HL-60/S4 (cell line): ENCODE measurements around the gene FANCD2.
"Not testable (repeated sequence)": the region's sequence is repeated elsewhere in the genome, so short reads cannot be mapped to it uniquely, and the experiment has no call there.

Experiments
- in situ Hi-C: fragments of 300-500 bp; cut with MboI; formaldehyde crosslinking; loops from 2 replicates; pipeline ENCODE4 v1.14.3; 2022; ENCODE audit warnings: low sequenced_read_pairs

Gene FANCD2

DNA sequence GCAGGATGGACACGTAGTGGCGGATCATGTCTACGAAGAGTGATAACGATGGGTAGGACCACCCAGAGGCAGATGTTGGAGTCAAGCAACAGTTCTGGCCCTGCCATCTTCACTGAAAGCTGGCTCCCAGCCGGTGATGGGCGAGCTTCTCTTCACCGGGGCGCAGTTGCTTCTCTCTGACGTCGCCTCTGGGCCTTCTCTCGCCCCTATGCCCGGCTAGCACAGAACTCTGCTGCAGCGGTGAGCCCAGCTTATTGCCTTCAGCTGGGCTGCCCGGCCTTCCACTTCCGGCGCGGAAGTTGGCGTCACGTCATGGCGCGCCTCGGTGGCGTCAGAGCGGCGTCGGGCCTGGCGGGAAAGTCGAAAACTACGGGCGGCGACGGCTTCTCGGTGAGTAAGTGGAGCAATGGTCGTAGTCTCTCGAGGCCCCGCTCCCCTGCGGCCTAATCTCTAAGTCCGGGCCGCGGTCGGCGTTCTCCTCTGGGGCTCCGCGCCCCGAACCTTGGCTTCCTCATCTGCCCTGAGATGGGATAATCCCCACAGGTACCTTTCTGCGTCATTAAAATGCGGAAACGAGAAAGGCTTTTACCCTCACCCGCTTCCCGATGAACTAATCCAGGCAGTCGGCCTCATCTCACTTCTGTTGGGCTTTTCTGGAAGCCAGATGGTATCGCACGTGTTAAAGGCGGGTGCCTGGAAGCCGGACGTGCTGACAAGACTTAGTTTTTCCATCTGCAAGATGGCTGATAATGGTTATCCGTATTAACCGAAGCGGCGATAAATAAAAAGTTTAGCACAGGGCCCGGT lies at the start of gene FANCD2:
FANCD2 (plus strand) TSS at position 354 of the 807 bp plus-strand sequence. CDS start 2,221 bp downstream, outside the sequence.
- in situ Hi-C loops, result no loop called here

DNA sequence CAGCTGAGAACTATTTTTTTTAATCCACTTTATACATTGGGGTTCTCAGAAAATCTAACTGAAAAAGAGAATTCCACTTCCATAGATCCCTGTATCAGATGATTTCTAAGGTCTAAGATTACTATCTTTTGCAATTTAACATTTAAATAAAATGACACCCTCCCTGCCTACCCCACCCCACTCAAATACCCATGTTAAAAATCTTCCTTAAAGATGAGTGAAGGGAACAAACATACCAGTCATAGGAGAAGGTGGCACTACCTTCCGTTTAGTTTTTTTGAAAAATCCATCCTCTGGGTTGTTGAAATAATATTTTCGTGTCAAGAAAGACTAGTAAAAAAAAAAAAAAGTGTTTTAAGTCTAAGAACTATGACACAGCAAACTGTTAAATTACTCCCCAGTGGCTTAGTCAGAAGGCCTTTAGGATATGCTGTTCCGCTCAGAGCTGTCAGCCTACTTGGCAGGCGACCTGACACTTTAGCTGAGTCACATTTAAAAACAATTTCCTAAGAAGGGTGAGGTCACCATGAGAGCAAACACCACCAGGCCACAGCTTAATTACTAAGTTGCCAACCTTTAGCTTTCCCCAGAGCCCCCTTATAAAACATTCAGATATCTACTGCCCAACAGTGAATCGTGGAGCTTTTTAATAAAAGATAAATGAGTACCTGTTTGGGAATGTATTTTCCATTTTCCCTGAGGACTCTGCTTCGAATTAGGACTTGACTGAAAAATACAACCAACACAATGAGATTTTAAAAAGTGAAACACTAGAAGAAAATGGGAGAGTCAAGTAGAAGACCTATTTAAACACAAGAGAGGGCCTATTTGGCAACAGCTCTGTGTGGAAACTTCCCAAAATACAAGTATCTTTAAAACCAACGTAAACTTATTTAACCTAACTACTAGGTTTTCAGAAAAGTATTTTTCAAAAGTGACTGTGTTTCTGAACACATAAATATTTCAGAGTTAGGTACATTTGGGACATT lies 49.2 kb upstream of the FANCD2 start:
- in situ Hi-C loops, result no loop called here

DNA sequence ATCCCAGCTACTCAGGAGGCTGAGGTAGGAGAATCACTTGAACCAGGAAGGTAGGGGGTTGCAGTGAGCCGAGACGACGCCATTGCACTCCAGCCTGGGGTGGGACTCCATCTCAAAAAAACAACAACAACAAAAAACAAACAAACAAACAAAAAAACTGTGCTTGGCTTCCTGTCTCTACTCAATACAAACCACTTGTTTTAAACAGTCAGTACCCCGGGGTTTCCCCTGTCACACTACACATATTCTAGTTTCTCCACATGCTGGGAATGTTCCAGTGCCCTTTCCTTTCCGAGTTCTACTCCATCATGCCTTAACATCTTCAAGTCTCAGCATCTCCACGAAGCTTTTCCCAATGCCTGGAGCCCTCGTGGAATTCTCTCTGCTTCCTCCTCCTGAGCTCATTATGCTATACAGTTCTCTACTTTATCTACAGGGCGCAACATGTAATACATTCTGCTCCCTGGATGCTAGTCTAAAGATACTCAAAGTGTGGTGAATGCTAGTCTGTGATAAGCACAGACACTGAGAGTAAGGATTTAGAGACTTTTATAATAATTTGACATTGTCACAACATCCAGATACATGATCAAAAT lies 47.4 kb upstream of the FANCD2 start:
- in situ Hi-C loops, result no loop called here

DNA sequence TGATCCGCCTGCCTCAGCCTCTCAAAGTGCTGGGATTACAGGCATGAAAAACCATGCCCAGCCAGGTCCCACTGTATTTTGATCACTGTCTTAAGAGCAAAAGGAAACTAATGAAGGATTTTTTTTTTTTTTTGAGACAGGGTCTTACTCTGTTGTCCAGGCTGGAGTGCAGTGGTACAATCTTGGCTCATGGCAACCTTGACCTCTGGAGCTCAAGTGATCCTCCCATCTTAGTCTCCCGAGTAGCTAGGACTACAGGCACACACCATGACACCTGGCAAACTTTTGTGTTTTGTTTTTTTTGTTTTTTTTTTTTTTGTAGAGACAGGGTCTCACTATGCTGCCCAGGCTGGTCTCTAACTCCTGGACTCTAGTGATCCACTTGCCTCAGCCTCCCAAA lies 46.0 kb upstream of the FANCD2 start:
- in situ Hi-C loops, result no loop called here

DNA sequence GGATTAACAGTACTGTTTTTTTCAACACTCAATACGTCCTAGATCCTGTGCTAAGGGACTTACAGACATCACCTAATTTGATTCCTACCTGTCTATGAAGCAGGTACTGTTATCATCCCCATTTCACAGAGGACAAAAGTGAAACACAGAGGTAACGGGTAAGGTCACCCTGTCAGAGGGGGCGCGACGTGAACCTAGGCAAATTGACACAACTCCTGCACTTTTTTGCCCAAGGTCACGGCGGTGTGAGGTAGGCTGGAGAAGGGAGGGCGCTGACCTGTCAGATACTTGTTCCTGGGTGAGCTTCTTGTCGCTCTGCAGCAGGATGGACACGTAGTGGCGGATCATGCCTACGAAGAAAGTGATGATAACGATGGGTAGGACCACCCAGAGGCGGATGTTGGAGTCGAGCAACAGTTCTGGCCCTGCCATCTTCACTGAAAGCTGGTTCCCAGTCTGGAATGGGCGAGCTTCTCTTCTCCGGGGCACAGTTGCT lies 40.0 kb upstream of the FANCD2 start:
- in situ Hi-C loops, result no loop called here

DNA sequence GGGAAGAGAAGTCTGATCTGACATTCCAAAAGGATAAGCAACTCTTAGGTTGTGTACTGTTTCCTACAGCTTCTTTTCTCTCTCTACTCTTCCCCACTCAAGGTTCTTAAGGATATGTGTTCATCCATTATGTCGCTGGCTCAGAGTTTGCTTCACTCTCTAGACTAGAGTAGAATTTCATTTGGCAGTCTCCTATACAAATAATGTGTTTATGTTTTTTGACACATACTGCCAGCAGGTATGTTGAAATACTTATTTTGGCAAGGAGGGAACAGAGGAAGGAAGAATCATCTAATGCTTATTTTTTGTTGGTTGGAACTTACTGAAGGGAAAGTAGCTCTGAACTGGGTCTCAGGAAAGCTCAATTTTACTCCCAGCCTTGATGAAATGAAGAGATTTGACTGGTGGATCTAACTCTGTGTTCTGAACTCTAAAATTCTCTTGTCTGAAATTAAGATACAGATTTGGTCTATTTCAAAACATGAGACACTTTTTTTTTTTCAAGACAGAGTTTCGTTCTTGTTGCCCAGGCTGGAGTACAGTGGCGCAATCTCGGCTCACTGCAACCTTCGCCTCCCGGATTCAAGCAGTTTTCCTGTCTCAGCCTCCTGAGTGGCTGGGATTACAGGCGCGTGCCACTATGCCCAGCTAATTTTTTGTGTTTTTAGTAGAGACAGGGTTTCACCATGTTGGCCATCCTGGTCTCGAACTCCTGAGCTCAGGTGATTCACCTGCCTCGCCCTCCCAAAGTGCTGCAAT lies 32.0 kb upstream of the FANCD2 start:
- in situ Hi-C loops, result no loop called here

DNA sequence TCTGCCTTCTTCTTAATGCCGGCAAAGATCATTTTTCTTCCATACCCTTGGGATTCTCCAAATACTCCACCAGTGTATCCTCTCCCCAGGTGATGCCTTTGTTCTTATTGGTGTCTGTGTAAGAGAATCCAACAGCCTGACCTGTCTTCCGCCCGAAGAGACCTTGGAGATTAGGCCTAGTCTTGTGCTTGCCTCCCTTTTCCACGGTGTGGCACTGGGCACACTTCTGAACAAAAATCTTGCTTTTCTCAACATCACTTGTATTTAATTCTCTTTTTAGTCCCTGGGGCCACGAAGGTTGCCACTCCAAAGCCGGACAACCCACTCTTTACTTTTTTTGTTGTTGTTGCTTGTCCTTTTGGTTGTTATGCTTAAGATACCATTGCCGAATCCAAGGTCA lies 25.6 kb upstream of the FANCD2 start:
- in situ Hi-C loops, result no loop called here

DNA sequence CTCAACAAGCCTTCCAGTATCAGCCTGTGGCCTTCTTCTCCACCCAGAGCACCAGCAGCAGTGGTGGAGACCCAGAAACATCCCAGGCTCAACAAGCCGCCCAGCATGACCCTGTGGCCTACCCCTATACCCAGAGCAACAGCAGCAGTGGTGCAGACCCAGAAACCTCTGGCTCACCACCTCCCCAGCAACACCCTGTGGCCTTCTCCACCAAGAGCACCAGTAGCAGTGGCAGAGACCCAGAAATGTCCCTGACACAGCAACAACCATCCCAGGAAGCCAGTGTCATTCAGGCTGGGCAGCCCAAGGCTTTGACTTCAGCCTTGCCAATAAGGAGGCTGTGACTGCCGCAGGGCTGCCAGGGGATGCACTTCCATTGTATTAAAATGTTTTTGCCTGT lies 23.3 kb upstream of the FANCD2 start:
- in situ Hi-C loops, result no loop called here

DNA sequence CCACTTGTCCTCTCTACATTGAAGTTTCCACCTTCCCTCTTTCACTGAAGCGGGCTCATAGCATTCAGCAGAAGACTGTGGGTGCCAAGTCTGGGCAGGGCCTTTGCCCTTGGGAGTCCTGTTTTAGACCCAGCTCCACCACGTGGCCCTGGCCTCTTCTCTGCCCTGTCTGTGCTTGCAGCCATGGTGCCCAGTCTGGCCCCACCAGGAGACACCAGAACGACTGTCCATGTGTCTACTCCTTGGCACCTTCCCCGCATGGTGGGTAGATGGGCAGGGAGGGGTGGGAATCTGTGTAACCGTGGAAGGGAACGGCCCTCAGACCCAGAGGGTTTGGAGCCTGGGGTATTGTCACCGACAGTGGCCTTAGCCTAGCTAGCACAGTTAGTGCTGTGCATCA lies 21.7 kb upstream of the FANCD2 start:
- in situ Hi-C loops, result no loop called here

DNA sequence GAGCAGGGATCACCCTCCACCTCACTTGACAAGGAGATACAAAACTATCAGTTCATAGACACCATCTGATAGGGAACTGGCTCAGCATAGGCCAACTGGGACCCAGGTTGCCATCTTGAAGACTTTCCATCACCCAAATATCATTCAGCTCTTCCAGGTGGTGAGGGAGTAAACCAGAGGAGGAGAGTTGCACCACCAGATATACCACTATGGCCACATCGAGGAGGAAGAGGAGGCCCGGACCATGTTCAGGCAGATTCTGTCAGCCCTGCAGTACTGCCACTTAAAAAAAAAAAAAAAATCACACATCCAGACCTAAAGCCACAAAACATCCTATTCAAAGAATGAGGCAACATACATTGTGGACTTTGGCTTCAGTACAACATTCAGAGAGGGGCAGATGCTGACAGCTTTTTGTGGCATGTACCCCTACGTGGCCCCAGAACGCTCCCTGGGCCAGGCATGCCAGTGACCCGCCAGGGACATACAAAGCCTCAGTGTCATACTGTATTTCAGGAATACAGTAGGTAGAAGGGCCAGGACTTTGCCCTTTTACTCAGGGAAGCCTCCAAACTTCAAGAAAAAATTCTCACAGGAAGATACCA lies 21.2 kb upstream of the FANCD2 start:
- in situ Hi-C loops, result no loop called here

DNA sequence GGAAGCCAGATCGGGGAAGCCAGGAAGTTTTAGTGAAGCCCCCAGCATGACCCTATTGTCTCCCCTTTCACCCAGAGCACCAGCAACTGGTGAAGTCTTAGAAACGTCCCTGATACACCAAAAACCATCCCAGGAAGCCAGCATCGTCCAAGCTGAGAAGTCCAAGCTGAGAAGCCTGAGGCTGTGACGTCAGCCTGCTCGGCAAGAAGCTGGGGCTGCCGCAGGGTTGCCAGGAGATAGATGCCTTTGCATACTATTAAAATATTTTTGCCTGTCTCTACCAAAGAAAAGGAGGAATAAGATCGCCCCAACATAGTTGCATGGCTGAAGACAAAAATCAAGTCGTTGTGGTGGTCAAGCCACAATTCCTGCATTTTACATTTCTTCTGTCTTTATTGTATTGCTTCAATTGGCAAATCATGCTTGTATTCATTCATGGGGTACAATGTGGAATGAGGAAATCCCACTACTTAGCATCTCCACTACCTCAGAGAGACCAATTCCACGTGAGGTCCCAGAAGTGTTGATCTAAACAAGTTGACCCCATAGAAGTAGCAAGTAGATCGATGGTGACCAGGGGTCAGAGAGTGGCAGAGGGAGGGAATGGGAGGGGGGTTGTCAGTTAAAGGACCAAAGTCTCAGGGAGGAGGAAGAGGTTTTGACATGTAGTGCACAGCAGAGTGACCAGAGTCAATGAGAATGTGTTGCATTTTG lies 20.0 kb upstream of the FANCD2 start:
- in situ Hi-C loops, result no loop called here

DNA sequence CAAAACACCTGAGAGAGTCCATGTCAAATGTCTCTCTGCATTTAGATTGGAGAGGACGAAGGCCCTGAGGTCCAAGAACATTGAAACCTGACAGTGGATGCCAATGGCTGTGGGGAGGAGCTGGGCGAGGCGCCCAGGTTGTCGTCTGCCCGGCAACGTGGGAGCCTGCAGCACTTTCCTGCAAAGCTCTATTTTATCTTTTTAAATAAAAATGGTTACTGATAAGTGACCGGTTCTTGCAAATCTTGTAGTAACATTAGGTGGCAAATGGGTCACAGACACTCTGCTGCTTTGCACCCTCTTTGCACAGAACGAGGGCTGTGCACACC lies 19.5 kb upstream of the FANCD2 start:
- in situ Hi-C loops, result no loop called here

DNA sequence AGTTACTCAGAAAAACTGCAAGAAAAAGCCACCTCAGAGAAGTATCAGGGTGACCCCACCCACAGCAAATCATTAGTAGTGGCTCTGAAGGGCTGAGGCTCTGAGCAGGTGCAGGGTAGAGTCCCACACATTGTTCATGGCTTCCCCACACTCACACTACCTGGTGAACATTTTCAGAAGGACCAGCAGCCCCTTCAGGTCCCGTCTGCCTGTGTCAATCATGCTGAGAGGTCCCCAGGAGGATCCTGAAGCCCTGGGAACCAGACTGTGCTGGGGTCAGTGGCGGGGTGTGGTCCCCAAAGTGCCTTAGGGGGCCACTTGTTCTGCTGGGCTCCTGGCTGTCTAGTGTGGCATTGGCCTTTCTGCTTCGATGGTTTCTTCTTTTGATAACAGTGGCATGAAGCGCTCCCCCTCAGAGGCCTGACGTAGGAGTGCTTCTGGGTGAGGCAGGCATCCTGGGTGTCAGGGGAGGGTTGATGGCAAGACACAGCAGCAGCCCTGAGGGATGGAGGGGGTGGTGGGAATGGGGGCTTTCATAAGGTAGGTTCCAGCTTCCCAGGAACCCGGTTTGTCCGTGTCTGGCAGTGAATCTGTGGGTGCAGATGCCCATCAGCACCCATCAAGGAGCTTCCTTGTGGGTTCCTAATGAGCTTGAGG lies 19.0 kb upstream of the FANCD2 start:
- in situ Hi-C loops, result no loop called here

DNA sequence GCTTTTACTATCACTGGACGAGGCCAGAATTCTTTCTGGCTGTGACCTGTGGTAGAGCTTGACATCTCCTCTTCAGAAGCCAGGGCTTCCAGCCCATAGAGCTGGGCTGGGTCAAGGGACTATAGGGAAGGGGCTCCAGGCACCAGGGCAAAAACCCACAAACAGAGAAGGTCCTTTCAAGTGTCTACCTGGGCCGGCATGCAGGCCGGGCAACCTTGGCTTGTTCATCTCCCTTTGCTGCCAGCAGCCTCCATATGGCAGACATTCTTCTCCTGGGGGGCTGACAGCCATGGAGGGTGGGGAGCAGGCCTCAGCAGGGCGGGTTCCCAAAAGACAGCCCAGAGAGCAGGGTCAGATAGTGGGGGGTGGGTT lies 18.0 kb upstream of the FANCD2 start:
- in situ Hi-C loops, result not testable (repeated sequence)

DNA sequence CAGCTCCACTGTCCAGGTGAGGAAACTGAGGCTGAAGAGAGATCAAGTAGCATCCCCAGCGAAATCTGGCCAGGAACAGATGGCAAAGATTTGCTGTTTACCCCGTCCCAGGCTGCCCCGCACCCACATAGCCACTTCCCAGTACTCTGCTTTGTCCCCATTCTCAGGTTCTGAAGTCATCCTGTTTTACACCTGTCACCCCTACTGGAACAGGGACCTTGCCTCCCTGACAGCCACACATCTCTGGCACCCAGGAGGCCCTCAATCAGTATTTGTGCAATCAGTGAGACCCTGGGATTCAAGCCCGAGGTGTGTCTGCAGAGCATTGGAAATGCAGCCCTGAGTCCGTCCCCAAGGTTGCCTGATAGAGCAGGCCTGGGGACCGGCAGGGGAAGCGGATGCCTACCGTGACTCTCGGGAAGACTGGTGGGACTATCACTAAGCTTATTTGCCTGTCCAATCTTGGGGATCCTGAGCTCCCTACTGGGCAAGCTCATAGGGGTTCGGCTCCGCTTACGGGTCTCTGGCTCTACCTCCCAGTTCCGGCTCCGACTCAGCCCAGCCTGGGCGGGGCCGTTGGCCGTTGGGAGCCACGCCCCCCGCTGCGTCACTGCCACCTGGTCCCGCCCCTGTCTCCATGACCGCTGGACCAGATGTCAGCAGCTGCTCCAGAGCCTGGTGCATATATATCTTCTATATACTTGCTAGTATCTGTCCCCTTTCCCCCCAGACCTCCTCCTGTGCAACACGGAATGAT lies 17.5 kb upstream of the FANCD2 start:
- in situ Hi-C loops, result no loop called here

DNA sequence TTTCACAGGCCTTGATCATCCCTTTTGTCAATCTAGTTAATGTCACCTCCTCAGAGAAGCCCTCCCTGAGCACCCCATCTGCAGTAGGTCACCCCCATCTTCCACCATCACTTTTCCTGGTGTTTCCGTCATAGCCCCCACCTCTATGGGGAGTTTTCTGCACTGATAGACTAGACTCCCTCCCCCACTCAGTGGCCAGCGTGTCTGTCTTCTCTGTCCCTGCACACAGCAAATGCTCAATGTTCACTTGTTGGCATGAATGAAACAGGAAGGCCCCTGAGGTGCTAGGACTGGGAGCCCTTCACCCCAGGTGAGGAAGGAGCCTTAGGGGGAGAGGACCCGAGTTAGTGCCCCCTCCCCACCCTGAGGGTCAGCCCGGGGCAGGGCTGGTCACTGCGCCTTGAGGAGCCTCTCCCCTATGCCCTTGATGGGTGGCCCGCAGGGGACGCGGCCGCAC lies 15.8 kb upstream of the FANCD2 start:
- in situ Hi-C loops, result no loop called here

DNA sequence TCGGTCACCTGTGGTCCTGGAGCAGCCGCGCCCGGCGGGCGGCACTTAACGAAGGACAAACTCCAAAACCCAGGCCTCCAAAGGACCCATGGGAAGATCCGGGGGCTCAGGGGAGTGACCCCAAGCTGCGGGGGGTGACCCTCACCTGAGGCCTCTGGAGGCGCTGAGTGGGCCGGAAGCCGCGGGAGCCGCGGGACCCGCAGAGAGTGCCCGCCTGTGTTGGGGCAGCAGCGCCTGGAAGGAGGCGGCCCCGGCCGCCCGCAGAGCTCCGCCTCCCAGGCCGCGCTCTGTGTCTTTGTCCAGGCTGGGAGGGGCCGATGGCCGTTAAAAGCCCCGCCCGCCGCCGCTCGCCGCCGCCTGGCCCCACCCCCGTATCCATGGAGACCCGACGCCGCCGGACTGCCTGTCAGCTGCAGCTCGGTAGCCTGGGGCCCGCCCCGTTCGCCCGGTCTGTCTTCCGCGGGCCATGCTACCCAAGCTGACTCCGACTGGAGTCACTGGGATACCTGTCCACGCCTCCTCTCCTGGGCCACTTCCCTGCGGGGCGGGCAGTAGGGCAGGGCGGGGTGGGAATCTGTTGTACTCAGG lies 15.3 kb upstream of the FANCD2 start:
- in situ Hi-C loops, result no loop called here

DNA sequence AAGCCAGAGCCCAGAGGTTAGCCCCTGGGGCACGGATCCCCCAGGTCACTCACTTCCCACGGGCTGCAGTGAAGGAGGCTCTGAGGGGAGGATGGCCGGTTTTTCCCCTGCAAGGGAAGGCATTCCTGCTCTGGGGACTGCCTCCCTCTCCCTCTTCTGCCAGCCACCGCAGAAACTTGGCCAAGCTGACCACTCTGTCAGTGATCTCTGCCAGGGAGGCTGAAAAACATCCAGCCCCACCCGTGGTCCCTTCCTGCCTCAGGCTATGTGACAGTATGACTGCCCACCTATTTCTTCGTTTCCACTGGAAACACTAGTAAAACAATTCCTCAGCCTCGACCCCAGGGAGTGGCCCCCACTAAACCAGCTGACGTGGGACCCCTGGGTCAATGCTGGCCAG lies 14.6 kb upstream of the FANCD2 start:
- in situ Hi-C loops, result no loop called here
